ENCODE results near the gene FNDC3B.
"Not testable (repeated sequence)": the region's sequence is repeated elsewhere in the genome, so short reads cannot be mapped to it uniquely, and the experiment has no call there.

The FNDC3B gene

DNA sequence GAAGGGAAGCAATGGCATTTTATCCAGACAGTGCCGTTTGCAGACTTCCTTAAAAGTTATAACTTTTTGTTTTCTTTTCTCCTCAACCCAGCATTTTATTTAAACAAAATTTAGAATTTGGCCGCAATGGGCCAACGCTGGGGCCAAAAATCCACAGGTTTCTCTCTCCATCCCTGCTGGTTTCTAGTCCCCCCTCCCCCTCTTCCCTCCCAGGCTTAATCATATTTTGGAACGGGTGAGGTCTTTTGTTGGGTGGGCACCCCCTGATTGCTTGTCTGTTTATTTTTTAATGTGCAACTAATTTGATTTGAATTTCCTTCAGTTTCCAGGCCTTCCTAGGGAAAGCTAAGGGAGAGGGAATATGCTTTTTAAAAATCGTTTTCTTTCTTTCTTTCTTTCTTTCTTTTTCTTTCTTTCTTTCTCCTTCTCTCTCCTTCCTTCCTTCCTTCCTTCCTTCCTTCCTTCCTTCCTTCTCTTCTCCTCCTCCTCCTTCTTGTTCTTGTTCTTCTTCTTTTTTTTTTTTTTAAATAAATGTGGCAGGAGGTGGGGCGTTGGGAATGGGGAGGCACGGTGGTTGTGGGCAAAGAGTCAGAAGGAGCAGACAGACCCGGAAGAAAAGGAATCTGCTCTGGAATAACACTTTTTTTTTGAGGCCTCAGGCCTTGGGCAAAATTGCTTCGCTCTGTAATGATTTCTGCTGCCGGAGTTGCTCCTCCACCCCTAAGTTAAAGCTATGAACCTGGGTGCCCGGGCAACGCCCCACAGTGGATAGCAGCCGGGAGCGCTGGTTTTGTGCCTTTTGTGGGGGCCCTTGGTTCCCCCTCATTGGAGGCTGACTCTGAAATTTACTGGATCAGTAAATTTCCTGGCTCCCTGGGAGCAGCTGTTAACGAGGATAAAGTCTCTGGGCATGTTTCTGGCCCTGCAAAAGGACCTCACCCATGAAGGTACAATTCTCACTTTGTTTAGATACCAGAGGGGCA is 1.9 kb downstream of the FNDC3B start:
- no peak for DNase-seq (ENCODE audit: low spot score)

DNA sequence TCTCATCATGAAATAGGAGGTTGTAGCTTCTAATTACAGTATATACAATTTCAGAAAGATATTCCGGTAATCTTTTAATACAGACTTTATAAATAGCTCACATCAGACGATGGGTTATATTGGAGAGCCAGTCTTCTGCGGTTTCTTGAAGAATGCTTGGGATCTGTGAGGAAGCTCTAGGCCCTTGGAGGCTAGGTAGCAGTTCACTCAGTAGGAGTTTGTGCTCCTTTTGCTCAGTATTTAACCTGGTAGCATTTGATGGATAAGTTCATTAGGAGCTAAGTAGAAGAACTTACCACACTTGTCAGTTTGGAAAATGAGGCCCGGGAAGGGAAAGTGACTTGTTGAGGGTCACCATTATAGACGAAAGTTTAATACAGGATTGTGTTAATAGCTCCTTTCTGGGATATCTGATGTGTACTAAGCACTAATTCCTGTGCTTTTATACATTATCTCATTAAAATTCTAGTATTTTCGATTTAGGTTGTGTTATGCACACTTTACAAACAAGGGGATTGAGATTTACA is 2.8 kb downstream of the FNDC3B start:
- Histone ChIP-seq H3K4me3 (peak overlapping the region; percentile 86), H3K27ac (peak overlapping the region; percentile 77 to 100)
- no peak for DNase-seq (ENCODE audit: low spot score)
- no peak for TF ChIP-seq CTCF (IDR thresholded peaks at IDR 0.05)

More for the DNA sequence above, 1.9 kb downstream of the FNDC3B start:
- Histone ChIP-seq H3K4me3 (peak overlapping the region; percentile 86), H3K27ac (peak overlapping the region; percentile 98 to 100)
- no peak for TF ChIP-seq CTCF (IDR thresholded peaks at IDR 0.05)

GRCh38 chr3:172042663-172043179 is 3.3 kb downstream of the FNDC3B start:
- peak overlapping the region; percentile 86 for H3K4me3 ChIP-seq
- not testable (repeated sequence) for DNase-seq (ENCODE audit: low spot score)
- peak overlapping the region; percentile 77 to 100 for H3K27ac ChIP-seq

- no peak for TF ChIP-seq CTCF (IDR thresholded peaks at IDR 0.05)
- DNase-seq (ENCODE audit: low spot score) = no peak
- H3K27ac ChIP-seq = peak overlapping the region in 1 of 2 donors; percentile 100
- peak overlapping the region; percentile 34 for H3K4me3 ChIP-seq
Observed at GRCh38 chr3:172043233-172043632, 3.9 kb downstream of the FNDC3B start.

DNA sequence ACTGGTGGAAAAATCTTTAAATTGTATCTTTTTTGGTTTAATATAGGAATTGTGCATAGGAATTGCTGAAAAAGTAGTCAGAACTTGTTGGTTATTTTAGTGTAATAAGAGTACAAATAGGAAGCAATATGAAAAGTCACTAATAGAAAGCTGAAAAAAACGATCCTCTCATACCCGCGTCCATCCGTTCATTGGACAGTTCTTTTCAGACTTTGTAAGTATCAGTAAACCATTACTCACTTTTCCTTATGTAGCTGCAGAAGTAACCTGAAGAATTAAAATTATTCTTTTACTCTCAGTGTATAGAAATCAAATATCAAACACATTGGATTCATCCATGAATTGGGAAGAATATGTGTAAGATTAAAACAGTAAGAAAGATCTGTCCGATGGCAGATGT is 4.4 kb downstream of the FNDC3B start:
- no peak for DNase-seq (ENCODE audit: low spot score)
- peak overlapping the region; percentile 34 for H3K4me3 ChIP-seq
- no peak for TF ChIP-seq CTCF (IDR thresholded peaks at IDR 0.05)
- peak overlapping the region in 1 of 2 donors; percentile 100 for H3K27ac ChIP-seq

DNA sequence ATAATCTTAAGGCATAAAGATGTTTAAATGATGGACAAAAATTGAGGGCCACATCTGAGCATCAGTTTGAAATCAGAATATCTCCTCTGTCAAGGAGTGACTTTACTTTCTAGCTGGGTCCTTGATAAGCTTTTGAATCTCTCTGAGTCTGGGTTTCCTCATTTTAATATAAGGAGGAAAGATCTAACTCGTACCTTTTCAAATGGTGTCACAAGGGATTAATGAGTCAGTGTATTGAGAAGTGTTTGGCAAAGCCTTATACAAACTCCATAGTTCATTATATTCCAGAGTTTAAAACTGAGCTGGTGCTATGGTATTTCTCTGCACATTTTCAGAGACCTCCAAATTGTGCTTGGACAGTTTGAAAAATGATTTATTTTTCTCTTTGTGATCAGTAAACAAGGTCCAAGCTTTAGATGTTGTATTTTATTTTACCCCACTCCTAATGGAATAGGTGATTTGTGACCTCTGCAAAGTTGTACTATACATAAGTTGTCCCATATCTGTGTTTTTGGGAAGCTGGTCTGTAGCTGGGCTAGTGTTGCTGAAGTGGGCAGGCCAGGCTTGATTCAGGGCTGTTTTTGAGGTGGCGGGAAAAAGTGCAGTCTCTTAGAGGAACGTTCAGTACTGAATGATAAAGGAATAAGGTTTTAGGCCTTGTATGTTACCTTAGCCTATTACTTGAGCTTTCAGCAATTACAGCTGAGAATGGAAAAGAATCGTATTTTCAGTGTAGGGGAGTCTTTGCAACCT is 5.6 kb downstream of the FNDC3B start:
- peak overlapping the region; percentile 2 to 17 for H3K27ac ChIP-seq
- peak overlapping the region; percentile 19 for H3K4me3 ChIP-seq
- TF ChIP-seq CTCF (IDR thresholded peaks at IDR 0.05) = no peak
- no peak for DNase-seq (ENCODE audit: low spot score)

Measured in coronary artery (tissue), 2 donors.